ENCODE results near the gene MRPL24. TPM values are rescaled to one million over a fixed set of nuclear protein-coding genes. Genes with fewer than 3 reads are reported as not detected.

MRPL24 gene
- total and polyA plus RNA-seq, 9 of the 15 experiments (the other 6 are each of a cell fraction or from before 2014, with no cell fraction given) = 74.3 to 267 (median 113) TPM

DNA sequence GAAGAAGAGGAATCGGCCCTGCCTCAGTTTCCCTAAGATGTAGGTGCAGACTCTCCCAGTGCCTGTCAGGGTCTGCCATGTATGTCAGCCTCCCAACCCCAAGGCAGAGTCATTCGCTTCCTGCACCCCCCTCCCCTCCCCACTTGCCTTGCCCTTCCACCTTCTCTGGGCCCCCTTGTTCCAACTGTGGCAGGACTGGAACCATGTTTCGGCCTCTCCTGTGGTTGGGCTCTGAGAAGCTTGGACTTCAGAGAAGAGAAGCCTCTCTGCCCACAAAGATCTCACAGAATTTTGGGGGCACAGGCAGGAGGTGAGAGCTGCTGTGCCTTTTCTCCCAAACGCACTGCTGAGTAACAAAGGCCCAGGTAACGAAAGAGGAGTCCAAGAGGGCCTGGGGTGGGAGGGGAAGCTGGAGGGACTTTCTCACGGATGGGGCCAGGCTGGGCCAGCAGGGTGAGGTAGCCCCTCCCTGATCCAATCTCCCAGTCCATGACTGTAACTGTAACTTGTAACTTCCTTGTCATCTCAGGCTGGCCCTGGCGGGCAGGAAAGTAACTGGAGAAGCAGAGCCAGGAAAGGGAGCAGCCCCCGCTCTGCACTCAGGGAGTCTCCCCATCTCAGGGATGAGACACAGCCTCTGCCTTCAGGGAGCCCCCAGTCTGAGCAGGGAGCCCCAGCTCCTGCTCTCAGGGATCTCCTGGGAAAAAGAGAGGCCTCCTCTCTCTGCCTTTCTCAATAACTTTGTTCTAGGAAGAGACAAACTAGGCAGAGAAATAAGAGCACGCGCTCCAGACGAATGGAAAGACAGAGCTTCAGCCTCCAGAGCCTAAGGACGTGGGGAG is 46.8 kb downstream of the MRPL24 start (continued):
- TF ChIP-seq ZBTB33 (CRISPR knock-in tag; IDR thresholded peaks at IDR 0.05) = peak; percentile 46; the same call in 1 of the 2 replicates
- no peak for TF ChIP-seq NONO (IDR thresholded peaks at IDR 0.05; ENCODE audit: low read depth in 2 of 2, low read length in 1 of 2)
- no peak for TF ChIP-seq SFPQ (IDR thresholded peaks at IDR 0.05; ENCODE audit: low read depth, low read length)
- no peak for TF ChIP-seq SRSF9 (IDR thresholded peaks at IDR 0.05; ENCODE audit: borderline replicate concordance, low read depth, low read length)
- peak; percentile 48; the same call in 1 of the 2 replicates for TF ChIP-seq MTF1 (CRISPR knock-in tag; IDR thresholded peaks at IDR 0.05; ENCODE audit: borderline replicate concordance)
- TF ChIP-seq CREM (IDR thresholded peaks at IDR 0.05; ENCODE audit: low read depth) = peak; percentile 72; the same call in 1 of the 2 replicates
- TF ChIP-seq PHB (CRISPR knock-in tag; IDR thresholded peaks at IDR 0.05) = no peak
- no peak for TF ChIP-seq EZH2 (IDR thresholded peaks at IDR 0.05; ENCODE audit: borderline replicate concordance, low read depth, low read length)
- no peak for TF ChIP-seq MCM2 (IDR thresholded peaks at IDR 0.05; ENCODE audit: low read depth)
- TF ChIP-seq TGIF2 (CRISPR knock-in tag; IDR thresholded peaks at IDR 0.05) = no peak
- no peak for TF ChIP-seq XRCC4 (IDR thresholded peaks at IDR 0.05; ENCODE audit: extremely low read depth, insufficient read depth, insufficient read length)
- no peak for TF ChIP-seq TAF9B (IDR thresholded peaks at IDR 0.05; ENCODE audit: partially characterized antibody)
- no peak for TF ChIP-seq RBM14 (IDR thresholded peaks at IDR 0.05; ENCODE audit: borderline replicate concordance, insufficient read depth, low read depth, low read length)
- TF ChIP-seq JUNB (CRISPR knock-in tag; conservative IDR thresholded peaks at IDR 0.05) = no peak
- TF ChIP-seq PPARD (CRISPR knock-in tag; IDR thresholded peaks at IDR 0.05) = no peak
- no peak for TF ChIP-seq MYBL2 (IDR thresholded peaks at IDR 0.05; ENCODE audit: low read depth)
- no peak for TF ChIP-seq MYBL2 (CRISPR knock-in tag; IDR thresholded peaks at IDR 0.05; ENCODE audit: borderline replicate concordance)
- TF ChIP-seq HDAC3 (IDR thresholded peaks at IDR 0.05; ENCODE audit: borderline replicate concordance, partially characterized antibody) = no peak
- TF ChIP-seq HNRNPL (IDR thresholded peaks at IDR 0.05; ENCODE audit: low read depth, low read length) = no peak
- peak; percentile 96 for TF ChIP-seq TRIM28 (IDR thresholded peaks at IDR 0.05)
- TF ChIP-seq, protein P1, sequence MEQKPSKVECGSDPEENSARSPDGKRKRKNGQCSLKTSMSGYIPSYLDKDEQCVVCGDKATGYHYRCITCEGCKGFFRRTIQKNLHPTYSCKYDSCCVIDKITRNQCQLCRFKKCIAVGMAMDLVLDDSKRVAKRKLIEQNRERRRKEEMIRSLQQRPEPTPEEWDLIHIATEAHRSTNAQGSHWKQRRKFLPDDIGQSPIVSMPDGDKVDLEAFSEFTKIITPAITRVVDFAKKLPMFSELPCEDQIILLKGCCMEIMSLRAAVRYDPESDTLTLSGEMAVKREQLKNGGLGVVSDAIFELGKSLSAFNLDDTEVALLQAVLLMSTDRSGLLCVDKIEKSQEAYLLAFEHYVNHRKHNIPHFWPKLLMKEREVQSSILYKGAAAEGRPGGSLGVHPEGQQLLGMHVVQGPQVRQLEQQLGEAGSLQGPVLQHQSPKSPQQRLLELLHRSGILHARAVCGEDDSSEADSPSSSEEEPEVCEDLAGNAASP (IDR thresholded peaks at IDR 0.05) = no peak
